HepG2 (cell line): ENCODE data around the gene UBE2M. TPM values are rescaled to one million over a fixed set of nuclear protein-coding genes. Genes with fewer than 3 reads are reported as not detected.
A peak's percentile ranks its signal among the peaks of the same experiment; 100 is the strongest.

Experiments used
- ATAC-seq: fragments of 200-7000 bp; cut with Tn5 transposase; 3 replicates; pipeline ENCODE4 v1.9.1; 2020; ENCODE audit warnings: mild to moderate bottlenecking, moderate library complexity
- BruUV-seq: library from RNA; stranded (reverse); fragments of 400-500 nt; replicated peaks from 2 replicates; lab custom pipeline; 2021; lab: Mats Ljungman, UMichigan
- CTCF ChIA-PET: fragments of 300-600 bp; formaldehyde crosslinking; extraction: SDS; loops from one replicate; lab custom pipeline; 2021; ENCODE audit warnings: low total read pairs, inconsistent platforms, low intra/inter-chr PET ratio; lab: Yijun Ruan, JAX
- POLR2A ChIA-PET: fragments of 350-600 bp; sonication (Branson Sonifier 250); formaldehyde crosslinking; loops from one replicate; lab custom pipeline; 2020; ENCODE audit warnings: antibody characterized with exemption, inconsistent platforms; lab: Yijun Ruan, JAX
- DNase-seq: peaks from one replicate; pipeline ENCODE4 v3.0.0-alpha.2; 2015; ENCODE audit warnings: low spot score
- FAIRE-seq: peaks from 3 replicates; lab custom pipeline; 2011; peaks lifted over from hg19 to GRCh38; lab: Jason Lieb, UNC
- H2AFZ ChIP-seq: one replicate; pipeline ENCODE4 v1.6.1; 2011; ENCODE audit warnings: low read length, inconsistent platforms
- H3K27ac ChIP-seq: fragments of 300-600 bp; 3 replicates; pipeline ENCODE4 v1.8.0; 2011; ENCODE audit warnings: mixed run types, mild to moderate bottlenecking, mixed read lengths, low read length, inconsistent platforms; ENCODE audit not compliant: insufficient read depth; ENCODE audit errors: extremely low read length
- H3K27me3 ChIP-seq, 2 experiments: fragments of 200-600 bp in 1 of 2; 2 replicates in 1 of 2; 3 replicates in 1 of 2; pipeline versions ENCODE4 v1.6.0 to v1.8.0; 2011; ENCODE audit warnings: low read length in 2 of 2, mild to moderate bottlenecking in 2 of 2, moderate library complexity in 2 of 2, inconsistent platforms in 1 of 2; ENCODE audit not compliant: insufficient read depth in 2 of 2, control insufficient read depth in 1 of 2
- H3K36me3 ChIP-seq, 2 experiments: fragments of 200-600 bp in 1 of 2; replicated peaks in 1 of 2; 2 replicates in 1 of 2; 3 replicates in 1 of 2; pipeline versions ENCODE4 v1.5.1 to v1.8.0; 2011; ENCODE audit warnings: low read length in 2 of 2, inconsistent platforms in 1 of 2; ENCODE audit not compliant: insufficient read depth in 2 of 2, control insufficient read depth in 1 of 2
- H3K4me1 ChIP-seq: 2 replicates; pipeline ENCODE4 v1.5.1; 2012; ENCODE audit warnings: low read length, inconsistent platforms; ENCODE audit not compliant: insufficient read depth
- H3K4me2 ChIP-seq: 2 replicates; pipeline ENCODE4 v1.6.0; 2011; ENCODE audit warnings: low read depth, low read length, inconsistent platforms
- H3K4me3 ChIP-seq, 3 experiments: fragments of 200-600 bp in 1 of 3; sonication (generic), shearing (Covaris generic) in 1 of 3; replicated peaks in 1 of 3; 2 replicates each; pipeline ENCODE4 v1.5.1; 2011 to 2016; ENCODE audit warnings: low read length in 3 of 3, inconsistent platforms in 2 of 3, low read depth in 2 of 3, mild to moderate bottlenecking in 2 of 3, control low read depth in 1 of 3, mixed read lengths in 1 of 3; ENCODE audit not compliant: insufficient read depth in 1 of 3
- H3K79me2 ChIP-seq: one replicate; pipeline ENCODE4 v1.6.1; 2011; ENCODE audit warnings: low read length, inconsistent platforms; ENCODE audit not compliant: insufficient read depth
- H3K9ac ChIP-seq: 2 replicates; pipeline ENCODE4 v1.6.0; 2011; ENCODE audit warnings: mild to moderate bottlenecking, low read depth, low read length, inconsistent platforms; ENCODE audit not compliant: insufficient read depth
- H3K9me3 ChIP-seq: 2 replicates; pipeline ENCODE4 v1.5.1; 2012; ENCODE audit warnings: mild to moderate bottlenecking, low read length
- H4K20me1 ChIP-seq: 2 replicates; pipeline ENCODE4 v1.6.0; 2011; ENCODE audit warnings: inconsistent platforms, mild to moderate bottlenecking, low read length, moderate library complexity; ENCODE audit not compliant: insufficient read depth
- AKAP8 ChIP-seq: sonication (generic); formaldehyde crosslinking; IDR thresholded peaks from 2 replicates; pipeline ENCODE4 v1.5.1; 2020; ENCODE audit warnings: mild to moderate bottlenecking, missing genetic modification reagents
- ARID4A ChIP-seq: sonication (generic); formaldehyde crosslinking; IDR thresholded peaks from 2 replicates; pipeline ENCODE4 v1.5.0; 2020; ENCODE audit warnings: mild to moderate bottlenecking, missing genetic modification reagents, borderline replicate concordance
- MED13 ChIP-seq: sonication (generic); formaldehyde crosslinking; IDR thresholded peaks from 2 replicates; pipeline ENCODE4 v1.5.0; 2020; ENCODE audit warnings: missing genetic modification reagents
- POLR2G ChIP-seq: fragments of 200-400 bp; formaldehyde crosslinking; IDR thresholded peaks from 2 replicates; pipeline ENCODE4 v1.6.1; 2018; ENCODE audit warnings: mild to moderate bottlenecking, low read depth, low read length, moderate library complexity
- RELA ChIP-seq: sonication (generic); formaldehyde crosslinking; IDR thresholded peaks from 2 replicates; pipeline ENCODE4 v1.4.0; 2020; ENCODE audit warnings: missing genetic modification reagents
- RERE ChIP-seq: IDR thresholded peaks from 2 replicates; pipeline ENCODE4 v1.6.1; 2016; ENCODE audit warnings: low read depth, missing genetic modification reagents, missing compliant biosample characterization
- ZNF883 ChIP-seq: sonication (generic); formaldehyde crosslinking; IDR thresholded peaks from 2 replicates; pipeline ENCODE4 v1.5.1; 2020; ENCODE audit warnings: mild to moderate bottlenecking, missing genetic modification reagents; ENCODE audit errors: not compliant biosample characterization
- WGBS: methylation state at CpG from one replicate; pipeline ENCODE4 v1.1.6; 2017; ENCODE audit warnings: low lambda C conversion rate; 5-methylcytosine and 5-hydroxymethylcytosine counted together
- in situ Hi-C: cut with HindIII; loops from 2 replicates; pipeline ENCODE4 v1.10.0; 2017; ENCODE audit warnings: low pct_unique_long_range_greater_than_20kb; ENCODE audit not compliant: extremely low pct_ligation_motif_present
- intact Hi-C: fragments of 100-400 bp; cut with micrococcal nuclease; formaldehyde crosslinking; loops from one replicate; pipeline ENCODE4 v1.10.0; 2022; ENCODE audit not compliant: unreplicated experiment
- polyA plus RNA-seq, 8 experiments: library from polyadenylated mRNA; depleted of rRNA in 3 of 8; stranded (reverse) in 7 of 8; unstranded in 1 of 8; fragments of >200 nt; fragmentation: Illumina TruSeq in 4 of 8; extraction: Trizol in 4 of 8; gene quantifications; 2 replicates each; pipeline versions ENCODE4 v1.2.1 to v1.2.3, GENCODE V29; 2011 to 2016; ENCODE audit warnings: low read depth in 4 of 8, missing spikeins in 1 of 8, mixed read lengths in 1 of 8; ENCODE audit not compliant: insufficient read depth in 1 of 8
- total RNA-seq, 5 experiments: library from RNA; depleted of rRNA; stranded (reverse); fragments of >200 nt; fragmentation: Illumina TruSeq; extraction: Trizol; gene quantifications; 2 replicates each; pipeline ENCODE4 v1.2.3, GENCODE V29; 2016; ENCODE audit warnings: low read depth in 1 of 5

Gene UBE2M
- total and polyA plus RNA-seq, 2 of the 13 experiments (the other 11 are each of a cell fraction or from before 2014, with no cell fraction given): 36.2 to 50.3 TPM

DNA sequence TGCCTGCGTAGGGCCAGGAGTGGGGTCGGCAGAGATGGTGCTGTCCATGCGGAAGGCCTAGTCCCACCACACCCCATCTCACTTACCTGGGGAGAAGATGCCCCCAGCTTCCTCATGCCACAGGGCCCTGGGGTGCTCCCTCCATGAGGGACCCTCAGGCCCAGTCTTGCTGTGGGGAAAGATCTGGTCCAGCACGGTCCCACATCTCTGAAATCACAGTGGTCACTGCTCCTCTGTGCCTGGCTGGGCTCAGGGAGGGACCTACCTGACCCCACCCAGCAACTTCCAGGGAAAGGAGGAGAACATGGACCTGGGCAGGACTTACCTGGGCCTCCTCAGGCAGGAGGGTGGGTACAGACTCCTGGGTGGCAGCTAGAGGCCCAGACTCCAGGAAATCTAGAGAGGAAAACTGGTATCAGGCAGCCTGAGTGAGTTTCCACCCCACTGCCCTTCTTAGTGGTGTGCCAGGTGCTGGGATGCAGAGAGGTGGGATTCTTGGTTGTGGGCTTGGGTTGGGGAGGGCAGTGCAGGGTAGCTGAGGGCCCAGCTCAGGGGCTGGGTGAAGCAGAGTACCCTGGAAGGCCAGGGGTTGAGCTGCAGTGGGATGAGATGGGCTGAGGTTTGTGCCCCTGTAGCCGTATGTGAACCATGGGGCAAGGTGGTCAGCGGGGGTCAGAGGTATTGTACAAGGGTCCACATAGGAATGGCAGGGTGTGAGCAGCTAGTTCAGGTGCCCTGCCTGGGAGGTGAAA is 11.0 kb upstream of the UBE2M start:
- intact Hi-C loops: no loop called here
- ChIA-PET POLR2A (interaction anchor here (1.4 kb wide), 1 partner anchor 10 kb away, joined by 8 read pairs; no protein-coding TSS in a partner anchor), CTCF (no interaction called here)
- BruUV-seq: no TSS peak
- peak; percentile 34 for TF ChIP-seq POLR2G
- TF ChIP-seq ARID4A (CRISPR knock-in tag): no peak
- peak; percentile 22 for TF ChIP-seq ZNF883
- TF ChIP-seq MED13 (CRISPR knock-in tag): no peak
- TF ChIP-seq AKAP8 (CRISPR knock-in tag): 0 out of 2 replicates have a peak, but pooled peaks have one; percentile 22
- no peak for TF ChIP-seq RERE (CRISPR knock-in tag)
- TF ChIP-seq RELA (CRISPR knock-in tag): no peak
- Histone ChIP-seq H3K79me2 (no peaks in the 10 kb centered on the region), H3K4me2 (no peak overlapping the region), H3K4me1 (peaks cover 28% of the 10 kb centered on the region), H3K9ac (no peak overlapping the region), H3K4me3 (no peak overlapping the region), H3K27me3 (no peaks in the 10 kb centered on the region), H3K9me3 (no peaks in the 10 kb centered on the region), H3K27ac (no peak overlapping the region), H3K36me3 (no peaks in the 10 kb centered on the region; a peak in 2 of 5 replicates), H4K20me1 (no peaks in the 10 kb centered on the region), H2AFZ (no peak overlapping the region)
- WGBS: 98% methylated on average over 5 of the region's 6 CpGs
- FAIRE-seq (no peak), ATAC-seq (no peak), DNase-seq (no peak)
- in situ Hi-C loops: no loop called here
